ENCODE data around the gene ANKS6.

DNA sequence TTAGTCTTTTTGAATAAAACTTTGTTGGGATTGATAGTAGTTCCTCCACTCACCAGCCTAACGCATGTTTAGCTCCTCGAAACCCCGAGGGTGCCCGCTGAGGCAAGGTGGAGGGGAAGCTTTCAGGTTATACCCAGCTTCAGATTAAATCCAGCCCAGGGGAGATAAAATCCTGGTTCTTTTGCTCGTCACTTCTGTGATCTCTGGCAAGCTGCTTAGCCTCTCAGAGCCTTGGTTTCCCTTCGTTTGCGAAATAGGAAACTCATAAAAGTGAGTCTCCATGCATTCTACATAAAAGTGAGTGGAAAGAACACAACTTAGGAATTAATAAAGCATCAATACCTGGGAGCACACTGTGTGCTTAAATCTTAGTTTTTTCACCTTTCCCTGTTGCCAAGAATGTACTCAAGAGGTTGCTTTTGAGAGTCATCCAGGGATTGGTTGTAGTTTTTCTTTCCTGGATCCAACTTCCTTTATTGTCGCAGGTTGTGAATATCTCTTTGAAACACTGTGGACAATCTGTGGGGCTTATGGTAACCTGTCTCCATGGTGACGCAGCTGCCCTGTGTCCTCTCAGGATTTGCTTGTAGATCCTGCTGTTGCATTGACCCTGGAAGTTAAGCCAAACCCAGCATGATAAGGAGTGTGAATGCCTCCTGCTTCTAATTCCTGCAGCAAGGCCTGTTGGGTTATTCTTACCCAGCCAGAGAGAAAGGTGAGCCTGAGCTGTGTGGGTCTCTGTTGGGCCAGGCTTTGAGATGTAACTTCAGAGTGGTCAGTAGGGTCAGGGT lies 13.2 kb upstream of the ANKS6 start:
- TF ChIP-seq POLR2AphosphoS5 (IDR thresholded peaks at IDR 0.05) (no peak), POLR2A (IDR thresholded peaks at IDR 0.05) (no peak)

Data from spleen (tissue), 3 donors.